HG03108 (cell line): ENCODE data around the gene GSDME.
A peak's percentile ranks its signal among the peaks of the same experiment; 100 is the strongest.

Source experiments
- ATAC-seq: cut with Tn5 transposase; IDR thresholded peaks from one replicate; pipeline ENCODE4 v1.9.1; 2021; ENCODE audit warnings: moderate library complexity; ENCODE audit not compliant: unreplicated experiment

The GSDME gene

GRCh38 chr7:24773646-24774045 lies 16.4 kb upstream of the GSDME start:
- ATAC-seq = no peak

GRCh38 chr7:24769851-24770250 lies 12.6 kb upstream of the GSDME start:
- ATAC-seq = no peak

GRCh38 chr7:24769014-24769830 lies 12.0 kb upstream of the GSDME start:
- ATAC-seq = no peak

- ATAC-seq = no peak
These were observed 10.8 kb upstream of the GSDME start for GRCh38 chr7:24767878-24768569.

GRCh38 chr7:24764972-24765744 lies 7.9 kb upstream of the GSDME start:
- ATAC-seq = no peak

- no peak for ATAC-seq
These were observed 6.7 kb upstream of the GSDME start for GRCh38 chr7:24764011-24764410.

GRCh38 chr7:24763303-24763901 lies 6.1 kb upstream of the GSDME start:
- ATAC-seq = no peak

- no peak for ATAC-seq
These were observed 5.5 kb upstream of the GSDME start for GRCh38 chr7:24762771-24763170.

GRCh38 chr7:24760968-24761367 lies 3.7 kb upstream of the GSDME start:
- ATAC-seq = no peak

GRCh38 chr7:24756545-24757352 lies 515 bp downstream of the GSDME start:
- ATAC-seq = peak; percentile 4

- peak; percentile 65 for ATAC-seq
These were observed 1.5 kb downstream of the GSDME start for GRCh38 chr7:24755541-24756407.

GRCh38 chr7:24754906-24755506 lies 2.3 kb downstream of the GSDME start:
- ATAC-seq = no peak

GRCh38 chr7:24752073-24752800 lies 5.0 kb downstream of the GSDME start:
- no peak for ATAC-seq

GRCh38 chr7:24751484-24751883 lies 5.8 kb downstream of the GSDME start:
- ATAC-seq = no peak

GRCh38 chr7:24750441-24751055 lies 6.7 kb downstream of the GSDME start:
- no peak for ATAC-seq

- ATAC-seq = no peak
These were observed 8.7 kb downstream of the GSDME start for GRCh38 chr7:24748521-24748920.

GRCh38 chr7:24745355-24745754 lies 11.9 kb downstream of the GSDME start:
- no peak for ATAC-seq

GRCh38 chr7:24743471-24743870 lies 13.8 kb downstream of the GSDME start:
- ATAC-seq = no peak
